GM23338 (cell line): Measurements from ENCODE around the gene NUP214. TPM values are rescaled to one million over a fixed set of nuclear protein-coding genes. Genes with fewer than 3 reads are reported as not detected.

Experiments
- ETS1 ChIP-seq: IDR thresholded peaks from 2 replicates; pipeline ENCODE4 v1.6.1; 2016; ENCODE audit warnings: antibody characterized with exemption
- EZH2 ChIP-seq: fragments of 200-600 bp; sonication (generic); IDR thresholded peaks from one replicate; pipeline ENCODE4 v1.8.0; 2017; ENCODE audit warnings: antibody characterized with exemption, mild to moderate bottlenecking, low read depth; ENCODE audit not compliant: unreplicated experiment
- REST ChIP-seq: IDR thresholded peaks from one replicate; pipeline ENCODE4 v1.6.1; 2018; ENCODE audit warnings: antibody characterized with exemption; ENCODE audit not compliant: unreplicated experiment
- ZNF114 ChIP-seq: fragments of 250-450 bp; sonication (Bioruptor Pico); IDR thresholded peaks from 2 replicates; pipeline ENCODE4 v1.5.0; 2020; ENCODE audit warnings: mild to moderate bottlenecking, moderate library complexity
- ZNF331 ChIP-seq: fragments of 250-450 bp; sonication (Bioruptor Pico); IDR thresholded peaks from 2 replicates; pipeline ENCODE4 v1.5.0; 2020; ENCODE audit warnings: low read depth, mild to moderate bottlenecking, moderate library complexity
- ZNF462 ChIP-seq: fragments of 250-450 bp; sonication (Bioruptor Pico); IDR thresholded peaks from 2 replicates; pipeline ENCODE4 v1.5.0; 2020; ENCODE audit warnings: mild to moderate bottlenecking, moderate library complexity
- polyA plus RNA-seq: library from polyadenylated mRNA; unstranded; fragments of >200 nt; fragmentation: Nextera tagmentation; extraction: Ambion mirVana; gene quantifications from 2 replicates; pipeline ENCODE4 v1.2.1, GENCODE V29; 2016
- total RNA-seq: library from RNA; depleted of rRNA; stranded (reverse); fragments of >200 nt; shearing (Covaris generic); gene quantifications from 2 replicates; pipeline ENCODE4 v1.2.3, GENCODE V29; 2014

The NUP214 gene
- total and polyA plus RNA-seq, 2 experiments from 2014 or later: 36.0 to 57.0 TPM

- TF ChIP-seq ZNF462 (no peak), ZNF114 (CRISPR knock-in tag) (no peak), ZNF331 (no peak), EZH2 (no peak), ETS1 (no peak), REST (no peak)
Measured at GRCh38 chr9:131148276-131148675, 22.9 kb downstream of the NUP214 start (continued).
